ENCODE results near the gene MED20. TPM values are rescaled to one million over a fixed set of nuclear protein-coding genes. Genes with fewer than 3 reads are reported as not detected.
A peak's percentile ranks its signal among the peaks of the same experiment; 100 is the strongest.

Gene MED20
- polyA plus RNA-seq, 1 donor: 18.7 TPM

GRCh38 chr6:41941280-41942066, 20.5 kb upstream of the MED20 start, which contains the start of gene CCND3:
CCND3 (minus strand) TSS chr6:41941808; CDS start chr6:41941649, 159 bp downstream.
- DNase-seq (ENCODE audit: low read depth): peak; percentile 77

DNA sequence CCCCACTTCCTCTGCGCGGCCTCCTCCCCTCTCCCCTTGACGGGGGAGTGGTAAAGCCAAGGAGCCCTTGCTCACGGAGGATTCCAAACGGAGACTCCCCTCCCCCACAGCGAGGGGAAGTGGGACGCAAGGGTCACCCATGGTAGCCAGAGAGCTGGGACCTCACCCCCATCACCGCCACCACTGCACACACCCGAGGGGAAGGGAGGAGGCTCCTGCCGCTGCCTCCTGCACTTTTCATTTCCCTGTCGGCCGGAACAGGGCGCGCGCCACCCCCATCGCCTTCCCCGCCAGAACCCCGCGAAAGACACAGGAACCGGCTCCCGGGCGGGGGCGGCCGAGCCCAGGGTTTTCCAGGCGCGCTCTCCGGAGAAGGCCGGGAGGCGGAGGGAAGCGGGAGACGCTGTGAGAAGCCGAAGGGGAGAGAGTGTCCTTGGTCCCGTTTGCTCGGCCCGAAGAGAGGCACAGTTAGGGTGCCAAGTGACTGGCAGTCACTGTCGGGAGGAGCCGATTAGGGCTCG, 19.9 kb upstream of the MED20 start:
- DNase-seq (ENCODE audit: low read depth): no peak

- DNase-seq (ENCODE audit: low read depth): no peak
Measured at GRCh38 chr6:41939848-41940758, 19.2 kb upstream of the MED20 start.

- no peak for DNase-seq (ENCODE audit: low read depth)
Measured at GRCh38 chr6:41939176-41939847, 18.4 kb upstream of the MED20 start.

GRCh38 chr6:41938590-41939175, 17.7 kb upstream of the MED20 start:
- DNase-seq (ENCODE audit: low read depth): no peak

- DNase-seq (ENCODE audit: low read depth): no peak
Measured at GRCh38 chr6:41937861-41938574, 17.1 kb upstream of the MED20 start.

- DNase-seq (ENCODE audit: low read depth): no peak
Measured at GRCh38 chr6:41937472-41937860, 16.5 kb upstream of the MED20 start.

DNA sequence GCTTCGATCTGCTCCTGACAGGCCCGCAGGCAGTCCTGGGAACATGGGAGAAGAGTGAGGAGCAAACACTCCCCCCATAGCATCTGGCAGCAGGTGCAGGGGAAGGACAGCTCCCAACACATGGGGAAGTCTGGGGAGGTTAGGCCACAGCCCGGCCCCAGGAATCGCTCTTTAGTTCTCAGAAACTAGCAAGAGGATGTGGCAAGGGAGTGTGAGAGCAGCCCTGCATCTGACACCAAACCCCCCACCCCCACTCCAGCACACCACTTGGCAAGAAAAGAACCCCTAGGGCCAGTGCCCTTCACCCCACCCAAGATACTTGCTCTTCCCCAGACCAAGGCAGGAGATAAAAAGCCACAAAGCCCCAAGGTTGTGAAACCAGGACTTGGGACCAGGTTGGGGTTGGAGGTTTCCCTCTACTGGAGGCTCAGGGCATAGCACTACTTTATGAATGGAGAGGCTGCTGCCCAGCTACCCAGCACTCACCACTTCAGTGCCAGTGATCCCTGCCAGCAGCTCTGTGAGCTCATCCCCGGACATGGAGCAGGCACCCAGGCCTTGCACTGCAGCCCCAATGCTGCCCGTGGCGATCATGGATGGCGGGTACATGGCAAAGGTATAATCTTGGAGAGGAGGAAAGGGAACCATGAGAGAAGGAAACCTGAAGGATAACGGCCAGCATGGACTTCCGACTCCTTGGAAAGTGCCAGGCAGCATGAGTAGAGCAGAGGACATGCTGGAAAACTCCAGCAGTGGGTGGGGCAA, 15.3 kb upstream of the MED20 start:
- DNase-seq (ENCODE audit: low read depth): no peak

- no peak for DNase-seq (ENCODE audit: low read depth)
Measured at GRCh38 chr6:41935685-41936072, 14.7 kb upstream of the MED20 start.

DNA sequence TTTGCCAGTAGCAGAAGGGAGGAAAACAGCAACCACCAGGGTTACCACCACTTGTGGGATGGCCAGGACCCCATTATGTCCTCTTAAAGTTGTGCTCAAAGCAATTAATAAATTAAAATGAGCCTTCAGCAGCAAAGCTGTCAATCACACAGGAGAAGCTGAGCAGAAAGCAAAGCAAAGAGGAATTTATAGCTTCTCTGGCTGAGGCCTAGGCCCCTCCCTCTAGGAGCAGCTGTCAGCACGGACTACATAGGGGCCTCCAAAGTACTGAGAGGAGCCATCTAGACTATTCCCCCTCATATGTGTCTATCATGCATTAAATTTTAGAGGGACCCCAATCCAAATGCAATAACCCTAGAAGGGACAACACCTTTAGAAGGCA, 14.2 kb upstream of the MED20 start:
- no peak for DNase-seq (ENCODE audit: low read depth)

DNA sequence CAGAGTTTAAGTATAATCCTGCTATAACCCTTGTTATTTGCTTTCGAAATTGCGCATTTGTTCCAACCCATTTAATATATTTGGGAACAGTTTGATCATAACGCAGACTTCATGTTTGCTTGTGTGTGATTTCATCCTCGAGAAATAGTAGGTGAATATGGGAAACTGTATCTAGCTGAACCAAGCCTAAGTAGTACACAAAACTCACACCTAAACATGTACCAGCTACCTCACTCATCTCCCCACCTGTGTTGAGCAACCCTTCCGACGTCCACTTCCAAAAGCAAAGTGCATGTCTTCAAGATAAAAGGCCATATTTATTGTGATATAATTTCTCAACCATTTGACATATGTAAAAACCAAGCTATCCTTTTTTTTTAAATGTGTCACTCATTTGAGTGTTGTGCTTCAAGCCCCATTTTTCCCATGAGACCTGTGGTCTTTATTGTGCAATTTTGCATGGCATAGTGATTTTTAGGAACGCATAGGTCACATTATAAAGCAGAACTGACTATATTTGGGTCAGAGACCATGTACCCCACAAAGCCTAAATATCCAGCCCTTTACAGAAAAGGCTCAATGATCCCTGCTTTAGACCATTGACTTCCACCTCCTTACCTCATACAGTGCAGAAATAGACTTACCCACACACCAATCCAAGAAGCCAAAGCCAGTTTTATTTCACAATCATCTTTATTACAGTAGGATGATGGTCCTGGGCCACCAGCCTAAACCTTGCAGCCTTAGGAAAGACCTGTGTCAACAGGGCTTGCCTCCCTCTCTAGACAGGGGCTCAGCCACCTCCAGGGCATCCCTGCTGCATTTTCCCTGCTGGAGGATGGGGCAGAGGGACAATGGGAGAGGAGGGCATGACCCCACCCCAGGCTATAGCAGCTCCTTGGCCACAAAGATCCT, 13.6 kb upstream of the MED20 start:
- DNase-seq (ENCODE audit: low read depth): no peak

DNA sequence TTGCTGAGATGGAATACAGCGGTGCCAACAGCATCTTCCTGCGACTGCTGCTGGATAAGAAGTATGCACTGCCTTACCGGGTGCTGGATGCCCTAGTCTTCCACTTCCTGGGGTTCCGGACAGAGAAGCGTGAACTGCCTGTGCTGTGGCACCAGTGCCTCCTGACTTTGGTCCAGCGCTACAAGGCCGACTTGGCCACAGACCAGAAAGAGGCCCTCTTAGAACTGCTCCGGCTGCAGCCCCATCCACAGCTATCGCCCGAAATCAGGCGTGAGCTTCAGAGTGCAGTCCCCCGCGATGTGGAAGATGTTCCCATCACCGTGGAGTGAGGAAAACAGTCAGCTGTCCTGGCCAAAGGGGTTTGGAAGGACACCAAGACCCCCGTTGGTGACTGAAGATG, 11.4 kb upstream of the MED20 start:
- no peak for DNase-seq (ENCODE audit: low read depth)

- DNase-seq (ENCODE audit: low read depth): no peak
Measured at GRCh38 chr6:41931792-41932191, 10.9 kb upstream of the MED20 start.

GRCh38 chr6:41929924-41930323, 9.0 kb upstream of the MED20 start:
- no peak for DNase-seq (ENCODE audit: low read depth)

- no peak for DNase-seq (ENCODE audit: low read depth)
Measured at GRCh38 chr6:41927253-41927652, 6.3 kb upstream of the MED20 start.

DNA sequence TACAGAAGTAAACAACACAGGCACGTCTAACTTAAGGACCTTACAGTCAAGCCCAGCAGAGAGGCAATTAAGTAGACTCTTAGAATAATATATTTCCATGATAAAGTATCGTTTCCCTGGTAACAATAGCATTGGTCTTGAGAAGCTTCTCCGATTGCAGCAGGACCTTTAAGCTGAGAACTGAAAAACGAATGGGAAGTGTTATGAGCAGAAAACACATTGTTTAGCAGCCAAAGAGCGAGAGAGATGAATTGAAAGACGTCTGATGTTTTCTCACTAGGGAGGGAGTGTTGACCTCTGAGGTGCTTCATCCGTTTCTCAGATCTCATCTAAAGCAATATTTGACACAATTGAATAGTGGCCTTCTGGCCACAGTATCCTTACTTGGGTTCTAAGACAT, 1.2 kb upstream of the MED20 start:
- no peak for DNase-seq (ENCODE audit: low read depth)

DNA sequence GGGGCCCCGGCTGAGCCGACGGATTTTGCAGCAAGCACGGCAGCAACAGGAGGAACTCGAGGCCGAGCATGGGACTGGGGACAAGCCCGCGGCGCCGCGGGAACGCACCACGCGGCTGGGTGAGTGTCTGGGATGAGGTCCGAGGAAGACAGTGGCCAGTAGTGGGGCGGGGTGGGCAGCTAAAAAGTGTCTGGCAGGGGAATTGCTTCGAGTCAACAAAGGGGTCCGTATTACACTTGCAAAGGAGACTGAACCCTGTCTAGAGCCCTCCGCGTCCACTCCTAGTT, 716 bp upstream of the MED20 start:
- DNase-seq (ENCODE audit: low read depth): no peak

DNA sequence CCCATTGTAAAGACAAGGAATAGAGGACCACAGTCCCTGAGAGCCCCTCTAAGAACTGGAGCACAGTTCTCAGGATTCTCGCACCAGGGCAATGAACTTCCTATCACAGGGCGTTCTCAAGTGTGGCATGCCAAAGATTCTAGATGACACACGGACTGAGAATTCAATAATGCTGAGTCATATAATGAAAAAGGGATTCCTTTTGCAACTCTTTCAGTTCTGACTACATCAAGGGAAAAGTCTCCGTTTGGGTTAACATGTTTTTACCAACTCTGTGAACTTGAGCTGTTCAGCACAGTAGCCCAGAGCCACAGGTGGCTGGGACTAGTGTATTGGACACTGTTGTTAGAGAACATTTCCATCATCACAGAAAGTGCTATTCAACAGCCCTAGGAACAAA, 3.4 kb downstream of the MED20 start:
- DNase-seq (ENCODE audit: low read depth): no peak

GRCh38 chr6:41914869-41915530, 5.9 kb downstream of the MED20 start:
- no peak for DNase-seq (ENCODE audit: low read depth)
